Natural killer cell (primary cell): ENCODE measurements around the gene BCL2L13. TPM values are rescaled to one million over a fixed set of nuclear protein-coding genes. Genes with fewer than 3 reads are reported as not detected.
A peak's percentile ranks its signal among the peaks of the same experiment; 100 is the strongest.

Experiments used
- ATAC-seq, 3 donors: fragments of 150-1000 bp in 2 of 3; fragments of 200-7000 bp in 1 of 3; cut with Tn5 transposase; 1 replicate in 1 of 3; 2 replicates in 2 of 3; pipeline ENCODE4 v1.10.0; 2021; ENCODE audit warnings: mild to moderate bottlenecking in 2 of 3, moderate library complexity in 2 of 3
- DNase-seq, 2 donors: peaks; one replicate each; pipeline versions ENCODE4 v3.0.0 to v3.0.0-alpha.2; 2013 to 2021; ENCODE audit warnings: mixed read lengths in 1 of 2
- H3K27ac ChIP-seq: one replicate; pipeline ENCODE4 v1.5.1; 2013; ENCODE audit warnings: mild to moderate bottlenecking, low read length
- H3K27me3 ChIP-seq: one replicate; pipeline ENCODE4 v1.6.1; 2013; ENCODE audit warnings: low read length; ENCODE audit not compliant: control insufficient read depth, insufficient read depth
- H3K36me3 ChIP-seq: one replicate; pipeline ENCODE4 v1.6.1; 2013; ENCODE audit warnings: low read length; ENCODE audit not compliant: control insufficient read depth, insufficient read depth
- H3K4me1 ChIP-seq: one replicate; pipeline ENCODE4 v1.6.1; 2013; ENCODE audit warnings: low read length; ENCODE audit not compliant: control insufficient read depth, insufficient read depth
- H3K4me3 ChIP-seq: one replicate; pipeline ENCODE4 v1.5.1; 2013; ENCODE audit warnings: low read length
- H3K9me3 ChIP-seq: one replicate; pipeline ENCODE4 v1.6.1; 2013; ENCODE audit warnings: low read length; ENCODE audit not compliant: control insufficient read depth, insufficient read depth
- H3K27ac Mint-ChIP-seq, 2 donors: one replicate each; pipeline ENCODE4 v1.8.0; 2022; ENCODE audit warnings: mild to moderate bottlenecking in 2 of 2, mixed read lengths in 2 of 2, moderate library complexity in 1 of 2
- H3K27me3 Mint-ChIP-seq, 2 donors: one replicate each; pipeline ENCODE4 v1.8.0; 2022; ENCODE audit warnings: low read depth in 2 of 2, mixed read lengths in 2 of 2
- H3K36me3 Mint-ChIP-seq: one replicate; pipeline ENCODE4 v1.8.0; 2022; ENCODE audit warnings: mixed read lengths
- H3K4me1 Mint-ChIP-seq, 2 donors: one replicate each; pipeline ENCODE4 v1.8.0; 2022; ENCODE audit warnings: mixed read lengths in 2 of 2
- H3K4me3 Mint-ChIP-seq: one replicate; pipeline ENCODE4 v1.8.0; 2022; ENCODE audit warnings: mild to moderate bottlenecking, moderate library complexity, mixed read lengths
- H3K9me3 Mint-ChIP-seq, 2 donors: one replicate each; pipeline ENCODE4 v1.8.0; 2022; ENCODE audit warnings: mixed read lengths in 2 of 2
- CTCF ChIP-seq: fragments of 200-600 bp; IDR thresholded peaks from one replicate; pipeline ENCODE4 v1.8.0; 2022; ENCODE audit warnings: antibody characterized with exemption
- WGBS: methylation state at CpG from one replicate; pipeline ENCODE4 v1.1.7; 2013; ENCODE audit warnings: missing lambda C conversion rate; ENCODE audit not compliant: insufficient coverage; 5-methylcytosine and 5-hydroxymethylcytosine counted together
- intact Hi-C: fragments of 100-400 bp; cut with micrococcal nuclease; formaldehyde crosslinking; loops from one replicate; pipeline ENCODE4 v1.14.2; 2022
- total RNA-seq, 4 donors: library from RNA; stranded (reverse); fragments of 120-200 nt in 1 of 4; gene quantifications; one replicate each; pipeline versions ENCODE4 v1.2.3 to v1.2.4, GENCODE V29; 2013 to 2022

The BCL2L13 gene
- total RNA-seq, 3 donors from 2014 or later (not counting 1 experiment from before 2014, with no cell fraction given), result 19.1 to 28.7 (median 23.3) TPM

- Mint-ChIP-seq H3K9me3 (no peaks in the 10 kb centered on the region), H3K27ac (no peak overlapping the region), H3K4me1 (peaks cover 13 to 15% of the 10 kb centered on the region in 2 donors), H3K27me3 (no peaks in the 10 kb centered on the region), H3K4me3 (no peak overlapping the region), H3K36me3 (no peaks in the 10 kb centered on the region)
- Histone ChIP-seq H3K9me3 (no peaks in the 10 kb centered on the region), H3K27me3 (no peaks in the 10 kb centered on the region), H3K4me3 (no peak overlapping the region), H3K4me1 (peaks cover 10% of the 10 kb centered on the region), H3K27ac (no peak overlapping the region), H3K36me3 (no peaks in the 10 kb centered on the region)
- WGBS, result 94% methylated on average over 5 of the region's 5 CpGs
- no peak for TF ChIP-seq CTCF
- DNase-seq (no peak), ATAC-seq (no peak)
- intact Hi-C loops, result no loop called here
Observed at GRCh38 chr22:17710023-17710422, 71.5 kb downstream of the BCL2L13 start.

GRCh38 chr22:17712441-17712840, 73.9 kb downstream of the BCL2L13 start:
- DNase-seq (no peak), ATAC-seq (no peak)
- no peak overlapping the region for H3K27ac ChIP-seq
- no peak overlapping the region for H3K4me3 Mint-ChIP-seq
- H3K9me3 ChIP-seq, result no peaks in the 10 kb centered on the region
- H3K27ac Mint-ChIP-seq, result peak overlapping the region in 1 of 2 donors; percentile 10
- peaks cover 8 to 9% of the 10 kb centered on the region in 2 donors for H3K4me1 Mint-ChIP-seq
- H3K27me3 Mint-ChIP-seq, result no peaks in the 10 kb centered on the region
- H3K4me1 ChIP-seq, result no peaks in the 10 kb centered on the region
- no peaks in the 10 kb centered on the region for H3K27me3 ChIP-seq
- H3K36me3 Mint-ChIP-seq, result no peaks in the 10 kb centered on the region
- WGBS, result 96% methylated on average over 2 of the region's 2 CpGs
- TF ChIP-seq CTCF, result no peak
- no peaks in the 10 kb centered on the region for H3K9me3 Mint-ChIP-seq
- H3K4me3 ChIP-seq, result no peak overlapping the region
- intact Hi-C loops, result no loop called here
- H3K36me3 ChIP-seq, result no peaks in the 10 kb centered on the region

- H3K4me1 ChIP-seq, result no peaks in the 10 kb centered on the region
- H3K9me3 Mint-ChIP-seq, result no peaks in the 10 kb centered on the region
- TF ChIP-seq CTCF, result no peak
- peak overlapping the region in 1 of 2 donors; percentile 21 for H3K27ac Mint-ChIP-seq
- intact Hi-C loops, result no loop called here
- H3K27me3 ChIP-seq, result no peaks in the 10 kb centered on the region
- H3K36me3 Mint-ChIP-seq, result no peaks in the 10 kb centered on the region
- H3K4me3 Mint-ChIP-seq, result no peak overlapping the region
- no peak for DNase-seq
- no peaks in the 10 kb centered on the region for H3K36me3 ChIP-seq
- no peak for ATAC-seq
- H3K27me3 Mint-ChIP-seq, result no peaks in the 10 kb centered on the region
- no peak overlapping the region for H3K27ac ChIP-seq
- no peak overlapping the region for H3K4me3 ChIP-seq
- no peaks in the 10 kb centered on the region for H3K9me3 ChIP-seq
- peaks cover 8 to 9% of the 10 kb centered on the region in 2 donors for H3K4me1 Mint-ChIP-seq
- WGBS, result no CpG with 5 or more reads among the region's 3 CpGs
Observed at GRCh38 chr22:17716529-17716928, 78.0 kb downstream of the BCL2L13 start.

GRCh38 chr22:17717708-17718107, 79.2 kb downstream of the BCL2L13 start:
- no peaks in the 10 kb centered on the region for H3K27me3 Mint-ChIP-seq
- H3K27ac Mint-ChIP-seq, result no peak overlapping the region
- H3K4me3 Mint-ChIP-seq, result no peak overlapping the region
- DNase-seq, result no peak
- Histone ChIP-seq H3K9me3 (no peaks in the 10 kb centered on the region), H3K36me3 (no peaks in the 10 kb centered on the region), H3K27me3 (no peaks in the 10 kb centered on the region), H3K27ac (no peak overlapping the region), H3K4me3 (no peak overlapping the region), H3K4me1 (no peaks in the 10 kb centered on the region)
- ATAC-seq, result no peak
- peaks cover 8 to 9% of the 10 kb centered on the region in 2 donors for H3K4me1 Mint-ChIP-seq
- TF ChIP-seq CTCF, result no peak
- H3K36me3 Mint-ChIP-seq, result no peaks in the 10 kb centered on the region
- WGBS, result 96% methylated on average over 4 of the region's 4 CpGs
- no peaks in the 10 kb centered on the region for H3K9me3 Mint-ChIP-seq
- intact Hi-C loops, result no loop called here
